ENCODE data around the gene SLC7A6OS. TPM values are rescaled to one million over a fixed set of nuclear protein-coding genes. Genes with fewer than 3 reads are reported as not detected.
"Not testable (repeated sequence)": the region's sequence is repeated elsewhere in the genome, so short reads cannot be mapped to it uniquely, and the experiment has no call there.

SLC7A6OS gene
- polyA plus RNA-seq, 1 donor = 16.4 TPM

- no peak for DNase-seq
These were observed 12.8 kb downstream of the SLC7A6OS start for GRCh38 chr16:68297908-68298307.

GRCh38 chr16:68296693-68297092, 14.1 kb downstream of the SLC7A6OS start:
- DNase-seq = no peak

DNA sequence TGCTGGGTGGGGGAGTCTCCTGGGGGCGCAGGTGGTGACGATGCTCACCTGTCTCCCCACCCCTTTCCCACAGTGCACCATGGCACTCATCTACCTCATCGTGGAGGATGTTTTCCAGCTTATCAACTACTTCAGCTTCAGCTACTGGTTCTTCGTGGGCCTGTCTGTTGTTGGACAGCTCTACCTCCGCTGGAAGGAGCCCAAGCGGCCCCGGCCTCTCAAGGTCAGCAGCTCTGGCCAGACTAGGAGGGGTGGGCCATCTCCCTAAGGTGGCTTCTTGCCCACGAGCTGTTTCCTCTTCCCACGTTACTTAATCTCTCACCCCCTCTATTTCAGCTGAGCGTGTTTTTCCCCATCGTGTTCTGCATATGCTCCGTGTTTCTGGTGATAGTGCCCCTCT, 14.5 kb downstream of the SLC7A6OS start:
- no peak for DNase-seq

- DNase-seq = no peak
These were observed 18.3 kb downstream of the SLC7A6OS start for GRCh38 chr16:68292425-68292824.

DNA sequence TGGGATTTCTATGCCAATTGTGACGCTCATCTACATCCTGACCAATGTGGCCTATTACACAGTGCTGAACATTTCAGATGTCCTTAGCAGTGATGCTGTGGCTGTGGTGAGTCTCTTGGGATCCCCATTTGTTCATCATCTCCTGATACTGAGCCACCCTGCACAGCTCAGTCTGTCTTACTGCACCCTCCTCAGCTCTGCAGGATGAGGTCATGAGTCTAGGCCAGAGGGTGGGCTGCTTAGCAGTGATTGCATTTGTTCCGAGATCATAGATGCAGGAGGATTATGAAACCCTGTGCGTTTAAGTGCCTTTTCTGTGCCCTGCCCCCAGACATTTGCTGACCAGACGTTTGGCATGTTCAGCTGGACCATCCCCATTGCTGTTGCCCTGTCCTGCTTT, 19.5 kb downstream of the SLC7A6OS start:
- no peak for DNase-seq

DNA sequence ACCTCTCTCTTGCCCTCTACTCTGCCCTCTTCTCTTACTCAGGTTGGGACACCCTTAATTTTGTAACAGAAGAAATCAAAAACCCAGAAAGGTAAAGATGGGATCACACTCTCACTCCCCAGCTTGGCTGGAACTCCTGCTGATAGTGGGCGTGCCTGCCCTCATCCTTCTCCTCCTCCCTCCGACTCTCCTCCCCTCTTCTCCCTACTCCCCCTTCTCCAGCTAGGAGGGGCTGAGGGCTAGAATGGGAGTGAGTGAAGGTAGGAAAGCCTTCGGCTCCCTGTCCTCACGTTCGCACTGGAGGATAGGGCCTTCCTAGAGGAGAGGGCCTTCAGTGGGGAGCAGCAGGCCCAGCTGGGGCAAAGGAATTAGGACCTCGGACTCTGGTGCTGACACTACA, 20.3 kb downstream of the SLC7A6OS start:
- no peak for DNase-seq

GRCh38 chr16:68289621-68290329, 21.0 kb downstream of the SLC7A6OS start:
- no peak for DNase-seq

GRCh38 chr16:68289202-68289601, 21.5 kb downstream of the SLC7A6OS start:
- DNase-seq = no peak

DNA sequence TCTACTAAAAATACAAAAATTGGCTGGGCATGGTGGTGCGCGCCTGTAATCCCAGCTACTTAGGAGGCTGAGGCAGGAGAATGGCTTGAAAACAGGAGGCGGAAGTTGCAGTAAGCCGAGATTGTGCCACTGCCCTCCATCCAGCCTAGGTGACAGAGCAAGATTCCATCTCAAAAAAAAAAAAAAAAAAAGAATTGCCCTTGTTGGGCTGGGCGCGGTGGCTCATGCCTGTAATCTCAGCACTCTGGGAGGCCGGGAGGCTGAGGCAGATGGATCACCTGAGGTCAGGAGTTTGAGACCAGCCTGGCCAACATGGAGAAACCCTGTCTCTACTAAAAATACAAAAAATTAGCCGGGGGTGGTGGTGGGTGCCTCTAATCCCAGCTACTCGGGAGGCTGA, 21.9 kb downstream of the SLC7A6OS start:
- DNase-seq = not testable (repeated sequence)

DNA sequence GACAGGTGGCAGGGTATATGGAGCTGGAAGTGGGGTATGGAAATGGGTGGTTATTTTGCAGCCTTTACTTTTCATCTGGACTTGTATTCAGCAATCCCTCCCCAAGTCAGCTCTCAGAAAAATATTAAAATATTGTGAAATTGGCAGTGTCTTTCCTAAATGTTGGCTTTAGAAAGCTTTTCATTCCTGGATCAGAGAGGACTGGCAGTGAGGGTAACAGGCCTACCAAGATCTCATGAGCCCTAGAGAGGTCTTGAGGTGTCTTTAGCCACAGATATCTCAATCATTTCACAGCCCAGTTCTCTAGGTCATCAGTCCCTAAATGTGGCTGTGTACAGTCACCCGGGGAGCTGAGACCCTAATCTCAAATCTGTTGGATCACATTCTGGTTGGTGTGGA, 22.5 kb downstream of the SLC7A6OS start:
- no peak for DNase-seq

- DNase-seq = no peak
These were observed 23.2 kb downstream of the SLC7A6OS start for GRCh38 chr16:68287276-68288251.

DNA sequence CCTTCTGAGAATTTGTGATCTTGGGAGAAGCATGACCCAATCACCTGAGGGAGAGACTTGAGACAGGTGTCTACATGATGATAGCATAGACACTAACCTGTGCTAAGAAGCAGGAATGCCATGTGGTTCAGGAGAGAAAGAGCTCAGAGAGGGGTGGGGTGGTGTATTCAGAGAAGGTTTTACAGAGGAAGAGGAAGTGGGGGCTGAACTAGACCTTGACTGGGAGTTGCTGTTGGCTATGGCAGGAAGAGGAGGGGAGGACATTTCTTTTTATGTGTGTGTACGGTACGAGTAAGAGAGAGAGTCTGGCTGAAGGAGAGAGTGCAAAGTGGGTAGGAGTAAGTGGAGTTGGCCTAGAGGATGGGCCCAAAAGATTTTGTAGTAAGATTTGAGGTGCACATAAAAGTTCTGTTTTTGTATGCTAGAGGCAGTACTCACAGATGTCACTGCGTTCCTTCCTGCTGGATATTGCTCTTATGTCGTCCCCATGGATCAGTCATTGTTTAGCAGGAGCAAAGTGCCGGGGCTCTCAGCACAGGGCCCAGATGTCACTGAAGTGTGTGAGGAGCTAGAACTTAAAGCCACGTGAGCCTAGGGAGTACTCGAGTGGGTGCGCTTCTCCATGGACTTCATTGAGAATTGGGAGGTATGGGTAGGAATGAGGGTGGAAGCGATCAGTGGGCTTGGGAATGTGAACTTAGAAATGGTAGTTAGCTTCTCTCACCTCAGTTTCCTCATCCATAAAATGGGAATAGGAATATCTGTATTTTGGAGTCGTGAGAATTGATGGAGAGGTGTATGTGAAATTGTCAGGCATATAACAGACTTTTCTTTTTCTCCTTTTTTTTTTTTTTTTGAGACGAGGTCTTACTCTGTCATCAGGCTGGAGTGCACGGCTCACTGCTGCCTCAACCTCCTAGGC, 24.3 kb downstream of the SLC7A6OS start:
- no peak for DNase-seq

DNA sequence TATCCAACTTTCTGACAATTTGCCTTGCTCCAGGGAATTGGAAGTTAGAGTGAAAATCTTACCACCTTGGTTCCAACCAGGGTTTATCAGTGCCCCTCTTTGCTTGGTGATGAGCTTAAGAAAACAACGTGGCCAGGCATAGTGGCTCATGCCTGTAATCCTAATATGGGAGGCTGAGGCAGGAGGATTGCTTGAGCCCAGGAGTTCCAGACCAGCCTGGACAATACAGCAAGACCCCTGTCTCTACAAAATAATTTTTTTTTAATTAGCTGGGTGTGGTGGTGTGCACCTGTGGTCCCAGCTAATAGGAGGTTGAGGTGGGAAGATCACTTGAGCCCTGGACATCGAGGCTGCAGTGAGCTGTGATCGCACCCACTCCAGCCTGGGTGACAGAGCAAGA, 25.1 kb downstream of the SLC7A6OS start:
- DNase-seq = no peak

DNA sequence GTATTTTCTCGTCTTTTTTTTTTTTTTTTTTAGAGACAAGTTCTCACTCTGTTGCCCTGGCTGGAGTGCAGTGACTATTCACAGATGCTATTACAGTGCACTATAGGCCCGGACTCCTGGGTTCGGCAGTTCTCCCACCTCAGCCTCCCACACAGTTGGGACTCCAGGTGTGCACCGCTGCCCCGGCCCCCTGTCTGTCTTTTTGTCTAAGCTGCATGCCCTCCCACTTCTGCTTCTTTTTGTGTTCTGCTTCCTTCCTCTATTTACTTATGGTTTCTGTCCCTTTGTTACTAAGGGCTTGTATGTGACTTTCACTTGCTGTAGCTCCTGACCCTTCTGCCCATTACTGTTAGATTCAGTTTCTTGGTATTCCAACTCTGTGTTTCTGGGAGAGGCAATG, 25.9 kb downstream of the SLC7A6OS start:
- no peak for DNase-seq

- DNase-seq = no peak
These were observed 26.7 kb downstream of the SLC7A6OS start for GRCh38 chr16:68283801-68284598.

DNA sequence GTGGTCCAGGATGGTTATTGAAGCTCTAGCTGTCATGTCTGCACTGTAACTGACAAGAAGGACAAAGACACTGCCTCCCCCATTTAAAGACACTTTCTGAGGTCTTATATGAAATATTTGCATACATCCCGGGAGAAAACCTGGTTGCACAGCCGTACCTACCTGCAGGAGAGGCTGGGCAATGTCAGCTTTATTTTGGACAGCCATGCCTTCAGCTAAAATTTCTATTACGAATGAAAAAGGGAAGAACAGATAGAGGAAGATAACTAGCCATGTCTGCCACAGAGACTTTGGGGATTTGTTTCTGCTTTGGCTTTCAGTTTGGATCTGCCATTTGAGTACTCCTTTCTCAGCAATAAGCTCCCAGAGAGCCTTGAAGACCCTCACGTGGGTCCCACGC, 27.4 kb downstream of the SLC7A6OS start:
- DNase-seq = no peak

- no peak for DNase-seq
These were observed 28.7 kb downstream of the SLC7A6OS start for GRCh38 chr16:68282064-68282452.

GRCh38 chr16:68281368-68282063, 29.2 kb downstream of the SLC7A6OS start:
- DNase-seq = no peak

- DNase-seq = no peak
These were observed 30.8 kb downstream of the SLC7A6OS start for GRCh38 chr16:68279726-68280558.

DNA sequence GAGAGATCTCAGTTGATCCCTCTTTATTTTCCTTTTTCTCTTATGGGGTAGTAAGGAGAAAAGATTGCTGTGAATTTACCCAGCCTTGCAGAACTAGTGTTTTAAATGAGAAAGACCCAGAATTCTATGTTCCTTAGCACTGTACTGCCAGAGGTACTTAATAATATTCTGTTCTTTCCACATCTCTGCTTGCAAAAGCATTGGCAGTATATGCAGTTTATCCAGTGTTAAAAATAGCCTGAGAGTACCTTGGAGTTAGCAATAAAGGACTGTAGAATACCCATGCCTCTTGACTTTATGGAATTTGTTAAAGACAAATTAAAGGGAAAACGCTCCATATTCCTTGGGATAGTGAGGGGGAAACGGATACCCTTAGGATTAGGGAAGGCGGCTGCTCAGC, 34.5 kb downstream of the SLC7A6OS start:
- DNase-seq = no peak

Measured in hindlimb muscle (tissue), 1 donor.